ENCODE results near the gene LNX1. TPM values are rescaled to one million over a fixed set of nuclear protein-coding genes. Genes with fewer than 3 reads are reported as not detected.

Gene LNX1
- total RNA-seq, 1 experiment from 2014 or later, result 1.7 TPM

DNA sequence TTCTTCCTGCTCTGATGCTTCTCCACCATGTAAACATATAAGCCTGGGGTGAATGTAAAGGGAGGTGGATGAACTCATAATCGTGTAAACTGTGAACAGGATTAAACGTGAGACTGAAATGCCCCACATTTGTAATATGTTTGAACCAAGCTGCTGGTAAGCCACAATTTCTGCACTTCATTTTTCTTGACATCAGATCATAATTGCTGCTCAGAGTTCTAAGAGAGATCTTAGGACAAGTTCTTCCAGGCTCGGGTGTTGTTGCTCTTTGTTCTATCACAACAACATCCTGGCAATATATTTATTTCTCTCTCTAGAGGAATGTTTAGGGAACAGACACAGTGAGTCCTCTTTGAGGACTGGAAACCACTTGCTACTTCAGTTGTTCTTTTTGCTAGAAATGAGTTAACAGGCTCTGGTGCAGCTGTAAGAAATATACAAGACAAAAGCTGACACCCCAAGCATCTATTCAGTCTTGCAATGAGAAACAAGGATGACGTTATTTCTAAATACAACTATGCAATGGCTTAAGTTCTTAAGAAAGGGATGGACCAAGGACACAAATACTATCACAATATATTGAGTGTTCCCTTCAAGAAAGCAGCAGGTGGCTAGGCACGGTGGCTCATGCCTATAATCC lies 59.6 kb downstream of the LNX1 start:
- Histone ChIP-seq H2BK12ac (ENCODE audit: insufficient read length, low read depth, low read length) (no peak overlapping the region), H3K9ac (ENCODE audit: extremely low read depth, insufficient read length, low read length) (no peak overlapping the region), H2BK120ac (ENCODE audit: low read depth, low read length, poor library complexity, severe bottlenecking) (no peak overlapping the region), H4K5ac (ENCODE audit: insufficient read length, low read depth, low read length) (no peak overlapping the region), H2BK15ac (ENCODE audit: low read depth, low read length) (no peak overlapping the region), H3K4me1 (ENCODE audit: insufficient read depth, low read length) (peaks cover 4% of the 10 kb centered on the region; the same call in 1 of the 2 replicates), H3T11ph (ENCODE audit: low read length) (no peak overlapping the region), H2AFZ (ENCODE audit: low read length) (no peak overlapping the region), H2BK20ac (ENCODE audit: low read depth, low read length, poor library complexity, severe bottlenecking) (no peak overlapping the region), H3K23ac (ENCODE audit: insufficient read length, low read depth, low read length) (no peak overlapping the region), H3K9me3 (ENCODE audit: control insufficient read depth, low read depth, low read length) (no peaks in the 10 kb centered on the region), H3K4me2 (ENCODE audit: insufficient read depth, insufficient read length, low read length) (no peak overlapping the region), H3K18ac (ENCODE audit: insufficient read length, low read depth, low read length) (no peak overlapping the region), H3K4ac (ENCODE audit: low read depth, low read length) (no peak overlapping the region), H3K23me2 (ENCODE audit: insufficient read length, low read depth, low read length, poor library complexity, severe bottlenecking) (no peaks in the 10 kb centered on the region), H3K27ac (ENCODE audit: insufficient read length, low read depth, low read length) (no peak overlapping the region), H2BK5ac (ENCODE audit: insufficient read length, low read length) (no peak overlapping the region), H4K8ac (replicated peaks; ENCODE audit: insufficient read length, low read depth, low read length) (no peak overlapping the region), H3K27me3 (ENCODE audit: insufficient read depth, low read length) (no peaks in the 10 kb centered on the region), H3K79me1 (ENCODE audit: insufficient read depth, low read depth, low read length, poor library complexity, severe bottlenecking) (no peaks in the 10 kb centered on the region), H3K56ac (ENCODE audit: insufficient read length, low read depth, low read length) (no peak overlapping the region), H3K14ac (ENCODE audit: insufficient read depth, low read length) (no peak overlapping the region), H4K91ac (ENCODE audit: insufficient read length, low read depth, low read length) (no peak overlapping the region), H2AK5ac (ENCODE audit: insufficient read length, low read length) (no peak overlapping the region), H4K20me1 (ENCODE audit: control insufficient read depth, insufficient read depth, insufficient read length) (no peaks in the 10 kb centered on the region), H3K79me2 (ENCODE audit: insufficient read depth, low read length) (no peaks in the 10 kb centered on the region)
- Mint-ChIP-seq H3K9me3 (no peaks in the 10 kb centered on the region; a peak in 1 of 5 replicates), H3K36me3 (ENCODE audit: insufficient read depth in 1 of 3, low read depth in 3 of 3) (no peaks in the 10 kb centered on the region), H3K27me3 (ENCODE audit: low read depth) (no peaks in the 10 kb centered on the region; the same call in 1 of the 2 replicates), H3K4me3 (no peak overlapping the region), H3K27ac (peak overlapping the region in 1 of 3 experiments; percentile 34; a peak in 1 of 7 replicates), H3K4me1 (peaks cover 36% of the 10 kb centered on the region in 2 experiments)
- TF ChIP-seq, protein P1, sequence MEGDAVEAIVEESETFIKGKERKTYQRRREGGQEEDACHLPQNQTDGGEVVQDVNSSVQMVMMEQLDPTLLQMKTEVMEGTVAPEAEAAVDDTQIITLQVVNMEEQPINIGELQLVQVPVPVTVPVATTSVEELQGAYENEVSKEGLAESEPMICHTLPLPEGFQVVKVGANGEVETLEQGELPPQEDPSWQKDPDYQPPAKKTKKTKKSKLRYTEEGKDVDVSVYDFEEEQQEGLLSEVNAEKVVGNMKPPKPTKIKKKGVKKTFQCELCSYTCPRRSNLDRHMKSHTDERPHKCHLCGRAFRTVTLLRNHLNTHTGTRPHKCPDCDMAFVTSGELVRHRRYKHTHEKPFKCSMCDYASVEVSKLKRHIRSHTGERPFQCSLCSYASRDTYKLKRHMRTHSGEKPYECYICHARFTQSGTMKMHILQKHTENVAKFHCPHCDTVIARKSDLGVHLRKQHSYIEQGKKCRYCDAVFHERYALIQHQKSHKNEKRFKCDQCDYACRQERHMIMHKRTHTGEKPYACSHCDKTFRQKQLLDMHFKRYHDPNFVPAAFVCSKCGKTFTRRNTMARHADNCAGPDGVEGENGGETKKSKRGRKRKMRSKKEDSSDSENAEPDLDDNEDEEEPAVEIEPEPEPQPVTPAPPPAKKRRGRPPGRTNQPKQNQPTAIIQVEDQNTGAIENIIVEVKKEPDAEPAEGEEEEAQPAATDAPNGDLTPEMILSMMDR (conservative IDR thresholded peaks at IDR 0.05), result no peak
- WGBS (ENCODE audit: extremely low coverage, insufficient read length, low lambda C conversion rate), result no CpG with 5 or more reads among the region's 5 CpGs
- DNase-seq, result no peak
